Neural cell (in vitro differentiated cells): ENCODE results near the gene FAM111A. TPM values are rescaled to one million over a fixed set of nuclear protein-coding genes. Genes with fewer than 3 reads are reported as not detected.

Source experiments
- H2AFZ ChIP-seq: fragments of 200-600, 300-800 bp; sonication (generic), shearing (Covaris generic); 2 replicates; pipeline ENCODE4 v1.6.0; 2014; ENCODE audit warnings: low read depth, mild to moderate bottlenecking, antibody characterized with exemption, low read length, moderate library complexity
- H3F3A ChIP-seq: fragments of 200-600 bp; shearing (Covaris generic); 2 replicates; pipeline ENCODE4 v1.6.1; 2016; ENCODE audit warnings: mild to moderate bottlenecking, moderate library complexity, mixed read lengths, antibody characterized with exemption, low read length; ENCODE audit not compliant: insufficient read depth, poor library complexity, severe bottlenecking
- H3K27ac ChIP-seq: fragments of 200-600, 300-800 bp; sonication (generic), shearing (Covaris generic); 2 replicates; pipeline ENCODE4 v1.5.1; 2014; ENCODE audit warnings: mild to moderate bottlenecking, low read length, moderate library complexity
- H3K27me3 ChIP-seq: fragments of 300-800, 200-600 bp; sonication (generic), shearing (Covaris generic); 2 replicates; pipeline ENCODE4 v1.6.0; 2014; ENCODE audit warnings: mild to moderate bottlenecking, low read depth, low read length, moderate library complexity; ENCODE audit not compliant: insufficient read depth
- H3K36me3 ChIP-seq: fragments of 300-800, 200-600 bp; sonication (generic), shearing (Covaris generic); 2 replicates; pipeline ENCODE4 v1.5.1; 2014; ENCODE audit warnings: mild to moderate bottlenecking, antibody characterized with exemption, low read length, moderate library complexity; ENCODE audit not compliant: insufficient read depth
- H3K4me2 ChIP-seq: fragments of 300-800, 200-600 bp; sonication (generic), shearing (Covaris generic); 2 replicates; pipeline ENCODE4 v1.6.0; 2014; ENCODE audit warnings: mild to moderate bottlenecking, low read length
- H3K4me3 ChIP-seq: fragments of 300-800, 200-600 bp; sonication (generic), shearing (Covaris generic); 2 replicates; pipeline ENCODE4 v1.5.1; 2014; ENCODE audit warnings: mild to moderate bottlenecking, low read length, moderate library complexity
- H3K79me2 ChIP-seq: fragments of 200-600 bp; shearing (Covaris generic); replicated peaks from 2 replicates; pipeline ENCODE4 v1.6.0; 2014; ENCODE audit warnings: mild to moderate bottlenecking, low read length, moderate library complexity; ENCODE audit not compliant: insufficient read depth
- H3K9ac ChIP-seq: fragments of 300-800, 200-600 bp; sonication (generic), shearing (Covaris generic); 2 replicates; pipeline ENCODE4 v1.6.1; 2016; ENCODE audit warnings: mild to moderate bottlenecking, low read length, mixed read lengths
- H3K9me2 ChIP-seq: fragments of 200-600 bp; shearing (Covaris generic); 2 replicates; pipeline ENCODE4 v1.6.1; 2016; ENCODE audit warnings: mild to moderate bottlenecking, low read length, mixed read lengths; ENCODE audit not compliant: insufficient read depth
- H3K9me3 ChIP-seq: fragments of 200-600, 300-800 bp; sonication (generic), shearing (Covaris generic); 2 replicates; pipeline ENCODE4 v1.6.1; 2016; ENCODE audit warnings: mild to moderate bottlenecking, mixed run types, low read length, moderate library complexity, mixed read lengths
- H4K20me1 ChIP-seq: fragments of 200-600 bp; shearing (Covaris generic); 2 replicates; pipeline ENCODE4 v1.6.1; 2016; ENCODE audit warnings: mild to moderate bottlenecking, mixed run types; ENCODE audit not compliant: insufficient read depth
- CTCF ChIP-seq: fragments of 450-650 bp; IDR thresholded peaks from 2 replicates; pipeline ENCODE4 v1.5.1; 2014; ENCODE audit warnings: antibody characterized with exemption, mild to moderate bottlenecking, moderate library complexity; ENCODE audit not compliant: poor library complexity, severe bottlenecking
- EP300 ChIP-seq: fragments of 450-650 bp; conservative IDR thresholded peaks from 2 replicates; pipeline ENCODE4 v1.6.1; 2014; ENCODE audit warnings: antibody characterized with exemption, mild to moderate bottlenecking, moderate library complexity; ENCODE audit not compliant: poor library complexity, severe bottlenecking
- EZH2 ChIP-seq: fragments of 200-600, 300-800 bp; shearing (Covaris generic), sonication (generic); IDR thresholded peaks from 2 replicates; pipeline ENCODE4 v1.6.1; 2014; ENCODE audit warnings: antibody characterized with exemption, low read length, borderline replicate concordance, mild to moderate bottlenecking; ENCODE audit not compliant: insufficient read depth, poor library complexity, severe bottlenecking
- MXI1 ChIP-seq: fragments of 450-650 bp; conservative IDR thresholded peaks from 2 replicates; pipeline ENCODE4 v1.6.1; 2014; ENCODE audit warnings: antibody characterized with exemption, mild to moderate bottlenecking; ENCODE audit not compliant: poor library complexity, severe bottlenecking
- POLR2AphosphoS5 ChIP-seq: IDR thresholded peaks from 2 replicates; pipeline ENCODE4 v1.6.1; 2012
- RAD21 ChIP-seq: fragments of 450-650 bp; conservative IDR thresholded peaks from 2 replicates; pipeline ENCODE4 v1.6.1; 2014; ENCODE audit warnings: antibody characterized with exemption, mild to moderate bottlenecking, moderate library complexity
- REST ChIP-seq: IDR thresholded peaks from 2 replicates; pipeline ENCODE4 v1.6.1; 2012; ENCODE audit warnings: borderline replicate concordance
- SMC3 ChIP-seq: fragments of 450-650 bp; conservative IDR thresholded peaks from 2 replicates; pipeline ENCODE4 v1.6.1; 2014; ENCODE audit warnings: antibody characterized with exemption, mild to moderate bottlenecking, moderate library complexity; ENCODE audit not compliant: poor library complexity
- TAF1 ChIP-seq: IDR thresholded peaks from 2 replicates; pipeline ENCODE4 v1.6.1; 2012; ENCODE audit warnings: low read depth
- polyA plus RNA-seq: library from polyadenylated mRNA; depleted of rRNA; stranded (reverse); fragments of >200 nt; gene quantifications from 2 replicates; pipeline ENCODE4 v1.2.3, GENCODE V29; 2014

The FAM111A gene
- polyA plus RNA-seq, 1 donor from 2014 or later: 0.88 TPM

- Histone ChIP-seq H2AFZ (no peak overlapping the region), H4K20me1 (no peaks in the 10 kb centered on the region), H3K4me2 (no peak overlapping the region), H3K79me2 (no peaks in the 10 kb centered on the region), H3K4me3 (no peak overlapping the region), H3K9me2 (no peaks in the 10 kb centered on the region), H3K27ac (no peak overlapping the region), H3K9me3 (no peaks in the 10 kb centered on the region), H3K9ac (no peak overlapping the region), H3F3A (no peaks in the 10 kb centered on the region), H3K36me3 (no peaks in the 10 kb centered on the region), H3K27me3 (peaks cover 28% of the 10 kb centered on the region)
- TF ChIP-seq SMC3 (no peak), EP300 (no peak), POLR2AphosphoS5 (no peak), REST (no peak), TAF1 (no peak), MXI1 (no peak), EZH2 (no peak), RAD21 (no peak), CTCF (no peak)
Observed at GRCh38 chr11:59145534-59145933, 2.9 kb downstream of the FAM111A start.

GRCh38 chr11:59151761-59152160 is 9.1 kb downstream of the FAM111A start:
- Histone ChIP-seq H2AFZ (no peak overlapping the region), H3K79me2 (no peaks in the 10 kb centered on the region), H3K4me3 (no peak overlapping the region), H3K9ac (no peak overlapping the region), H3K9me3 (no peaks in the 10 kb centered on the region), H4K20me1 (no peaks in the 10 kb centered on the region), H3K27ac (no peak overlapping the region), H3K9me2 (no peaks in the 10 kb centered on the region), H3F3A (no peaks in the 10 kb centered on the region), H3K4me2 (no peak overlapping the region), H3K27me3 (no peaks in the 10 kb centered on the region), H3K36me3 (no peaks in the 10 kb centered on the region)
- TF ChIP-seq CTCF: no peak
- TF ChIP-seq REST: no peak
- no peak for TF ChIP-seq EP300
- no peak for TF ChIP-seq EZH2
- TF ChIP-seq SMC3: no peak
- TF ChIP-seq MXI1: no peak
- no peak for TF ChIP-seq TAF1
- TF ChIP-seq RAD21: no peak
- no peak for TF ChIP-seq POLR2AphosphoS5
